GM19351 (cell line): ENCODE measurements around the gene SYT14.
"Not testable (repeated sequence)": the region's sequence is repeated elsewhere in the genome, so short reads cannot be mapped to it uniquely, and the experiment has no call there.

Experiments
- ATAC-seq: cut with Tn5 transposase; IDR thresholded peaks from one replicate; pipeline ENCODE4 v1.9.1; 2021; ENCODE audit warnings: mild to moderate bottlenecking, moderate library complexity; ENCODE audit not compliant: unreplicated experiment

SYT14 gene

DNA sequence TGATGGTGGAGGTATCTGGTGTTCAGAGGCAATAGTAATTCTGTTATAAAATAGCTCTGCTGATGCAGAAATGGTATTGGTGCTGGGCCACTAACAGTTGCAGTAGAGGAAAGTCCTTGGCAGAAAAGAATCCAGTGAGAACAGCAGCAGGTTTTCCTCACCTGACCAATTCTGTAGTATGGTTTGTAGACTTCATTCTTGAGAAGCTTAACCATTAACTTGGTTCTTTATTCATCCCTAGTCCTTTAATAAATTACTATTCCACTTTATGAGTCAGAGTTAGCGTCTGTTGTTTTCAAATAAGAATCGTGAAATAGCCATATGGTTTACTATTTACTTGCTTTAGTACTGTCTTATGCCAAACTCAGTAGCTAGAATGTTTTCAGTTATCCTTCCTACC lies 166.1 kb downstream of the SYT14 start:
- no peak for ATAC-seq

- ATAC-seq: not testable (repeated sequence)
Observed at GRCh38 chr1:210112906-210113305, 174.9 kb downstream of the SYT14 start.

GRCh38 chr1:210117198-210117597 lies 179.2 kb downstream of the SYT14 start:
- ATAC-seq: no peak

DNA sequence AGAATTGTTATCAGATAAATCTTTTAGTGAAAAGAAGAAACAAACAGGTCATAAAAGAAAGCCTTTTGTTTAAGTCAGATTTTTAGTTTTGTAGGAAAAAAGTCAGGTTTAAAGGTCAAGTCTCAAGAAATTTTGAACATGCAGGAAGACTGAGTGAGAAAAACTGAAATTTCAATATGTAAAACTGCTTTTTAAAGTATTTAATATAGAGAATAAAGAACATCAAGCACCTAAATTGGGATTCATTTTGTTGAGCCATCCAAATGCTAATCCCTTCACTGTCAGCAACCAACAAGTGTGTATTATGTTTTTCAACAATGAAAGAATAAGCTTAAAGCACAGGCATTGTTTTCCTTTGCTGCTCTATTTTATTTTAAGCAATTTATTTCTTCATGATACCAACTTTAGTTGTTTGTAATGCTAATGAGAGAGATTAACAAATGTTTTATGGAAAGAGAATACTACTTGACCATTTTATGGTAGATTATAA lies 179.7 kb downstream of the SYT14 start:
- ATAC-seq: no peak

DNA sequence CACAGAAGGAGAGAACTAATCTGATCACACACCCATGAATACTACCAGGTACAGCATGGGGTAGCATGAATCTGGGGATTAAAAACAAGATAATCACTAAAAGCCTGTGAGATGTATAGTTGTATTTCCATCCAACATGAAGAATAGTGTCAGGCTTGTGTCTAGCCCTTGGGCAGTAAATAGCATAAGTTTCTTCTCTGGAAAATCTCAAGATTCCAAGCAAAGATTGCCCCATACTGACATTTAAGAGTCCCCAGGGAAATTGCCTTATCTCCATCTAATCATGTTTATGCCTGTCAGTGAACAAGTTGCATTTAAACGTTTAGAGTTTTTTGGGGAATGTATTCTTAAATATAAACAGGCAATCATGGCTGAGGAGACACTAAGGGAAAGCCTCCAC lies 185.4 kb downstream of the SYT14 start:
- no peak for ATAC-seq

DNA sequence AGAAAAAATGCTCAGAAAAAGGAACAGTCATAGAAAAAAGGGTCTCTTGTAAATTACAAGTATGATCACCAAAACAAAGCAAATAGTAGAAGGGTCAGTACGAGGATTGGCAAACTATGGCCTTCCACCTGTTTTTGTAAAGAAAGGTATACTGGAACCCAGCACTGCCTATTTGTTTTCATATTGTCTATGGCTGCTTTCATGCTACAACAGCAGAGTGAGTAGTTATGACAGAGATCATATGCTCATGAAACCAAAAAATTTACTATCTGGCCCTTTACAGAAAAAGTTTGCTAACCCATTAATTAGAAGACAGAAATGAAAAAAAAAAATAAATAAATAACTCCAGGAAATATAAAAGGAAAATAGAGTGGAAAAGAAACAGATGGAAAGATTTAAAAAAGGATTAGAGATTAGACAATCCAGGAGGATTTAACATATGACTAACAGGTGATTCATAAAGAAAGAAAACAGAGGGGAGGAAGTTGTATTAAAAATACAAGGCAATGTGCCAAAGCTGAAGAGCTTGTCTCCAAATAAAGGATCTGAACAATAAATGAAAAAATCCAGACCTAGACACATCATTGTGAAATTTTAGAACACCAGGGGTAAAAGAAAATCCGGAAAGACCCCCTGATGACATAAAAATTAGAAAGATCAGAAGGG lies 186.0 kb downstream of the SYT14 start:
- no peak for ATAC-seq

DNA sequence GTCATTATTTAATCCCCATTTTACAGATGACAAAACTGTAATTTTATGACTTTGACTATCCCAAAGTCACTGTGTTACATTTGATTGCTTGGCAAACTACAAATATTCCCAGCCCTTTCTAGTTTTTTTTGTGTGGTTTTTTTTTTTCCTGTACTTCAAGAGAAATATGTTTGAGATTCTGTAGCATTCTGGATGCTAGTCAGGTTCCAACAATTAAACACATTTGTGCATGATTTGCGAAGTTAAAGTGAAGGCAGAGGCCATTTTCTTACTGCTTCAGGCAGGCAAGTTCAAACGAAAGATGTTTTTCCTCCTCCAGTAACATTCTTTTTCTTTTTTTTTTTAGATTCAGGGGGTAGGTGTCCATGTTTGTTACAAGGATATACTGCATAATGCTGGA lies 186.7 kb downstream of the SYT14 start:
- no peak for ATAC-seq

- no peak for ATAC-seq
Observed at GRCh38 chr1:210125143-210125542, 187.1 kb downstream of the SYT14 start.

GRCh38 chr1:210129092-210129491 lies 191.1 kb downstream of the SYT14 start:
- no peak for ATAC-seq

- ATAC-seq: peak; percentile 85
Observed at GRCh38 chr1:210129759-210130158, 191.7 kb downstream of the SYT14 start.

- no peak for ATAC-seq
Observed at GRCh38 chr1:210132582-210132981, 194.6 kb downstream of the SYT14 start.

DNA sequence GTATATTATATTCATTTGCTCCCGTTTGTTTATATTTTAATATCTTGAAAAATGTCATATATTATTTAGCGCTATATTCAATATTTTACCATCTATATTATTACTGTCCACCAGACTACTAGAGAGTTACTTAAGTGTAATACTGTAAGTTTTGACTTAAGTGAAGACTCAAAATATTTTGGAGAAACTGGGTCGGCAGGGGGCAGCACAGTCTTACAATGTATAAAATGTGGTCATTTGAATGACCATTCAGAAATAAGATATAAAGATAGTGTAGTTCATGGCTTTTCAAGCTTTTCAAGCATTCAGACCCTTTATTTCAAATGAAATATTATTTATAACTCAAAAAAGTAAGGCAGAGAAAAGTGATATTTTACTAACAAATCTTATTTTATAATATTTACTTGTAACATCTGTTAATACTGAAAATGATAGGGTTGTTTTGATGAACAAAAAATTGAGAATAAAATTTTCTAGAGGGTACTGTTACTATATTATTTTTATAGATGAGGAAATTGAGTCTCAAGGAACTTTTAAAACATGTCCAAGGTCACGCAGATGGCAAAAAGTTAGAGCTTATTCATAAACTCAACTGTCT lies 205.5 kb downstream of the SYT14 start:
- ATAC-seq: peak; percentile 68

GRCh38 chr1:210144736-210145135 lies 206.7 kb downstream of the SYT14 start:
- no peak for ATAC-seq

DNA sequence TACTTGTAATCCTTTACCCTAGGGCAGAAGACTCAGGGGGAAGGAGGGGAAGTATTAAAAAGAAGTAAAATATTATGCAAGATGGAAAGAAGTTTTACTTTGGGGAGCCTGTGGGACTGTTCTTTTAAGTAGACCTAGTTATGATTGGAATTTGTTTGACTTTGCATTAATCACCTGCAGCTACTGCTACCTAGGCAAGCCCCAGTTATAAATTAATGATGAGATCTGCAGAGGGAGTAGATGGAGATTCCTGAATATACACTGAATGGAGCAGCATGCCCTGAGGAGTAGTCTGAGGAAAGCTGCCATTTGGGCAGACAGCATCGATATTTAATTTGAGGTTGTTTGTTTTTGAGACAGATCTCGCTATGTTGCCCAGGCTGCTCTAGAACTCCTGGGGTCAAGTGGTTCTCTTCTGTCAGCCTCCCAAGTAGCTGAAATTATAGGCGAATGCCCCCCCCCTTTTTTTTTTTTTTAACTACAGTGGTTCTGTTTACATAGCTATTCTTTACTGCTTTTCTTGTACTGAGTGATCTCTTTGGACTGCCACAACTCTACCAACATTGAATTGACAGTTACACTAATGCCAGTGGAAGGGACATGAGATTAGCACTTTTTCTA lies 213.1 kb downstream of the SYT14 start:
- no peak for ATAC-seq

DNA sequence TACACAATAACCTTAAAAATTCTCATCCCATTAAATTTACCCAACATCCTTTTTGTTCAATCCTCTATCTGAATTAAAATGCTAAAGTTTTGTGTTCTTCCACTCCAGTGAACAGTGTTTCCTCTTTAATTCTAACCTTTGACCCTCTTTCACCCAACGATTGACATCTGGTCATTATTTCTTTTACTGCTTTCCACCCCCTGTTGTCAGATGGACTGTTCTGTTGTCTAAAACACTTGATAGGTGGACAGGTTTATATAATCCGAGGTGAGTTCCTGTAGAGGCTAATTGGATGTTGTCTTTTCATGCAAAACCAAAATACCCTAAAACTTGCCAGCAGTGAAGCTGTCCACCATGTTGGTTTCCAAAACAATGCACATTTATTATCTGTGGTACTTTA lies 221.2 kb downstream of the SYT14 start:
- no peak for ATAC-seq

- no peak for ATAC-seq
Observed at GRCh38 chr1:210170220-210170619, 232.2 kb downstream of the SYT14 start.

GRCh38 chr1:210174133-210174532 lies 236.1 kb downstream of the SYT14 start:
- ATAC-seq: no peak

GRCh38 chr1:210185063-210185462 lies 247.0 kb downstream of the SYT14 start:
- no peak for ATAC-seq

DNA sequence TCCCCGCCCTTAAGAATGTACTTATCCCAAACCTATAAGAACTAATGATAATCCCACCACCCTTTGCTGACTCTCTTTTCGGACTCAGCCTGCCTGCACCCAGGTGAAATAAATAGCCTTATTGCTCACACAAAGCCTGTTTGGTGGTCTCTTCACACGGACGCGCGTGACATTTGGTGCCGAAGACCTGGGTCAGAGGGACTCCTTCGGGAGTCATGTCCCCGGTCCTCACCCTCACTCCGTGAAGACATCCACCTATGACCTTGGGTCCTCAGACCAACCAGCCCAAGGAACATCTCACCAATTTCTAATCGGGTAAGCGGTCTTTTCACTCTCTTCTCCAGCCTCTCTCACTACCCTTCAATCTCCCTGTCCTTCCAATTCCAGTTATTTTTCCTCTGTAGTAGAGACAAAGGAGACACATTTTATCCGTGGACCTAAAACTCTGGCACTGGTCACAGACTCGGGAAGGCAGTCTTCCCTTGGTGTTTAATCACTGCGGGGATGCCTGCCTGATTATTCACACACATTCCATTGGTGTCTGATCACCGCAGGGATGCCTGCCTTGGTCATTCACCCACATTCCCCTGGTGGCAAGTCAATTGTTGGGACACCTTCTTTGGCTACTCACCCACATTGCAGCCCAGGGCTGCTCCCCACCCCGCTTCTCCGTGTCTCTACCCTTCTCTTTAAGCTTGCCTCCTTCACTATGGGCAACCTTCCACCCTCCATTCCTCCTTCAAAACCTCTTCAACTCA lies 250.0 kb downstream of the SYT14 start:
- ATAC-seq: not testable (repeated sequence)

GRCh38 chr1:210189426-210189825 lies 251.4 kb downstream of the SYT14 start:
- no peak for ATAC-seq

DNA sequence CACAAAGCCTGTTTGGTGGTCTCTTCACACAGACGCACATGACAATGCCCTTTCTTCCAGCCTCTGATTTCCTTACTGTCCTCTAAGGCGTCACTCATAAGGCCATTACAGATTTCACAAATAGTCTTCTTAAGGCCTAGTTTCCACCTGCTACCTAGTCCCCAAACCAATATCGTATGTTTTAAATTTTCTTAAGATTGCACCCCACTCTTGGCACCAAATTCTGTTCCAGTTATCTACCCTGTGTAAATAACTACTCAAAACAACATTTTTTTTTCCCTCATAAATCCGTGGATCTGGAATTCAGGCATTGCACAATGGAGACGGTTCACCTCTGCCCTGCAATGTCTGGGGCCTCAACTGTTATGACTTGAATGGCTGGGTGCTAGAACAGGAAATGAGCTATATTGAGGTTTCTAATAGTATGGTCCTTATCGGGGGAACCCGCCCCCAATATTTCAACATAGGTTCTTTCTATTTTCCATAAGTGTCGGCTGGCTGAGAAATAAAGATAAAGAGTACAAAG lies 257.7 kb downstream of the SYT14 start:
- no peak for ATAC-seq
